Keratinocyte (primary cell): ENCODE measurements around the gene AEN. TPM values are rescaled to one million over a fixed set of nuclear protein-coding genes. Genes with fewer than 3 reads are reported as not detected.
A peak's percentile ranks its signal among the peaks of the same experiment; 100 is the strongest.

ENCODE experiments used
- DNase-seq: peaks from one replicate; pipeline ENCODE4 v3.0.0-alpha.2; 2011; ENCODE audit warnings: low read depth, missing footprints, low spot score
- FAIRE-seq: peaks from 2 replicates; lab custom pipeline; 2011; peaks lifted over from hg19 to GRCh38; lab: Jason Lieb, UNC
- H2AFZ ChIP-seq: 2 replicates; pipeline ENCODE4 v1.6.0; 2012; ENCODE audit warnings: low read length, control low read depth, inconsistent platforms; ENCODE audit not compliant: control insufficient read depth
- H3K27ac ChIP-seq: 2 replicates; pipeline ENCODE4 v1.5.1; 2011; ENCODE audit warnings: low read length; ENCODE audit not compliant: control insufficient read depth, insufficient read depth
- H3K27me3 ChIP-seq: 3 replicates; pipeline ENCODE4 v1.6.0; 2011; ENCODE audit warnings: low read length; ENCODE audit not compliant: control insufficient read depth, insufficient read depth; ENCODE audit errors: extremely low read depth
- H3K36me3 ChIP-seq, 2 experiments: 2 replicates in 1 of 2; 3 replicates in 1 of 2; pipeline ENCODE4 v1.5.1; 2011; ENCODE audit warnings: low read length in 2 of 2, mild to moderate bottlenecking in 1 of 2; ENCODE audit not compliant: control insufficient read depth in 2 of 2, insufficient read depth in 2 of 2; ENCODE audit errors: extremely low read depth in 1 of 2
- H3K4me1 ChIP-seq: 3 replicates; pipeline ENCODE4 v1.5.1; 2011; ENCODE audit warnings: low read length; ENCODE audit not compliant: control insufficient read depth, insufficient read depth; ENCODE audit errors: extremely low read depth
- H3K4me2 ChIP-seq: 3 replicates; pipeline ENCODE4 v1.6.0; 2011; ENCODE audit warnings: low read depth, low read length; ENCODE audit not compliant: control insufficient read depth, insufficient read depth; ENCODE audit errors: extremely low read depth
- H3K4me3 ChIP-seq, 3 experiments: fragments of 200-600 bp in 1 of 3; sonication (generic) in 1 of 3; 2 replicates in 2 of 3; 3 replicates in 1 of 3; pipeline ENCODE4 v1.5.1; 2011 to 2016; ENCODE audit warnings: low read length in 3 of 3, mild to moderate bottlenecking in 3 of 3, control low read depth in 2 of 3, inconsistent platforms in 1 of 3, low read depth in 1 of 3, mixed read lengths in 1 of 3, mixed run types in 1 of 3, moderate library complexity in 1 of 3; ENCODE audit not compliant: control insufficient read depth in 2 of 3, insufficient read depth in 2 of 3; ENCODE audit errors: extremely low read depth in 1 of 3
- H3K79me2 ChIP-seq: 2 replicates; pipeline ENCODE4 v1.6.0; 2012; ENCODE audit warnings: low read length; ENCODE audit not compliant: control insufficient read depth, insufficient read depth
- H3K9ac ChIP-seq: 3 replicates; pipeline ENCODE4 v1.6.0; 2011; ENCODE audit warnings: low read length; ENCODE audit not compliant: control insufficient read depth, insufficient read depth; ENCODE audit errors: extremely low read depth
- H3K9me1 ChIP-seq: 3 replicates; pipeline ENCODE4 v1.6.0; 2011; ENCODE audit warnings: low read length; ENCODE audit not compliant: control insufficient read depth, insufficient read depth; ENCODE audit errors: extremely low read depth
- H3K9me3 ChIP-seq: 2 replicates; pipeline ENCODE4 v1.5.1; 2012; ENCODE audit warnings: low read depth, low read length; ENCODE audit not compliant: control insufficient read depth
- H4K20me1 ChIP-seq: 3 replicates; pipeline ENCODE4 v1.6.0; 2011; ENCODE audit warnings: low read length; ENCODE audit not compliant: control insufficient read depth, insufficient read depth; ENCODE audit errors: extremely low read depth
- EZH2 ChIP-seq: IDR thresholded peaks from one replicate; pipeline ENCODE4 v1.6.1; 2012; ENCODE audit warnings: inconsistent platforms, mild to moderate bottlenecking, low read length, moderate library complexity
- dilution Hi-C: fragments of 300-500 bp; cut with MboI; formaldehyde crosslinking; loops from one replicate; pipeline ENCODE4 v1.7.0; 2020; ENCODE audit warnings: low sequenced_read_pairs; ENCODE audit not compliant: extremely low pct_ligation_motif_present
- polyA plus RNA-seq, 5 experiments: library from polyadenylated mRNA; depleted of rRNA in 3 of 5; stranded (reverse) in 3 of 5; stranded (forward) in 1 of 5; unstranded in 1 of 5; fragments of >200 nt; gene quantifications; 1 replicate in 1 of 5; 2 replicates in 3 of 5; 3 replicates in 1 of 5; pipeline versions ENCODE4 v1.2.1 to v1.2.3, GENCODE V29; 2011 to 2012; ENCODE audit warnings: missing spikeins in 2 of 5, low read depth in 1 of 5, low replicate concordance in 1 of 5
- TF ChIP-seq, protein P1 (sequence below), 3 experiments: IDR thresholded peaks in 1 of 3; conservative IDR thresholded peaks in 1 of 3; optimal IDR thresholded peaks in 1 of 3; 2 replicates in 2 of 3; 3 replicates in 1 of 3; pipeline versions ENCODE3 to v1.5.1; 2011; ENCODE audit warnings: low read length in 3 of 3, mild to moderate bottlenecking in 3 of 3, moderate library complexity in 2 of 3, control low read depth in 1 of 3, inconsistent platforms in 1 of 3; ENCODE audit not compliant: insufficient read depth in 2 of 3; ENCODE audit errors: extremely low read depth in 1 of 3

AEN gene
- polyA plus RNA-seq, 1 donor (not counting 4 experiments of a cell fraction or from before 2014, with no cell fraction given), result 27.5 TPM

DNA sequence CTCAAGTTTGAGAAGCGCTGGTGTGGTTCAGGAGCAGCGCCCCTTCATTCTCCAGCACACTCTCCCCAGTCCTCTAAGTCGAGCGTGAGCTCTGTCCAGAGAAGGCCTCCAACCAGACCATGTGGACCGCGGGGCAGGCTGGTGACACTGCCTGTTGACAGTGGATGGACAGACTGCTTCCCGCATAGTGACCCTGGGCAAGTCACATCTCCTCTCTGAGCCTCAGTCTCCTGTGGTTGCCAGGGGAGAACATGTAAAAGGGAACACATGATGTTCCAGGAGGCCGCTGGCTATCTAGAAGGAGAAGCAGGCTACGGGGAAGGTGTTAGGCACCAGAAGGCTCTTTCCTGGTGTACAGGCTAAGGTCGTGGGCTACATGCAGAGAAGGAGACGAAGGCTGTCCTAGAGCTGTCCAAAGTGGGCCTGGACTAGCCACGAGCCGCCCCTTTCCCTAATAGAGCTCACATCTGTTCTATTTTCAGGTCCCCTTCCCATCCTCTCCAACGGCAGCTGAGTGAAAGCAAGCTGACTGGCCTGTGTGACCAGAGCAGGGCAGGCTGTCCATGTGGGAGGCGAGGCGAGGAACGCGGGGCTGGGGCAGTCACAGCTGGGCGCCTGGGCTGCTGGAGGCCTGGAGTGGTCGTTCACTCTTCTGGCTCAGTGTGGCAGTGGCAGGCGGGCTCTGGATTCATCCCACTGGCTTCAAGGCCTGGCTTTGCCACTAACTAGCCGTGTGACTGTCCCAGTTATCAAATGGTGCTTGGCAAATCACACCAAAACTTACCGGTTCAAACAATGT is 28.8 kb downstream of the AEN start:
- peaks cover 42% of the 10 kb centered on the region for H3K4me1 ChIP-seq
- no peak overlapping the region for H3K4me2 ChIP-seq
- H4K20me1 ChIP-seq, result no peaks in the 10 kb centered on the region
- no peaks in the 10 kb centered on the region for H3K79me2 ChIP-seq
- no peaks in the 10 kb centered on the region for H3K36me3 ChIP-seq
- peak overlapping the region; percentile 57 for H3K27ac ChIP-seq
- no peak overlapping the region for H3K4me3 ChIP-seq
- no peaks in the 10 kb centered on the region for H3K9me3 ChIP-seq
- TF ChIP-seq EZH2, result no peak
- TF ChIP-seq, protein P1, sequence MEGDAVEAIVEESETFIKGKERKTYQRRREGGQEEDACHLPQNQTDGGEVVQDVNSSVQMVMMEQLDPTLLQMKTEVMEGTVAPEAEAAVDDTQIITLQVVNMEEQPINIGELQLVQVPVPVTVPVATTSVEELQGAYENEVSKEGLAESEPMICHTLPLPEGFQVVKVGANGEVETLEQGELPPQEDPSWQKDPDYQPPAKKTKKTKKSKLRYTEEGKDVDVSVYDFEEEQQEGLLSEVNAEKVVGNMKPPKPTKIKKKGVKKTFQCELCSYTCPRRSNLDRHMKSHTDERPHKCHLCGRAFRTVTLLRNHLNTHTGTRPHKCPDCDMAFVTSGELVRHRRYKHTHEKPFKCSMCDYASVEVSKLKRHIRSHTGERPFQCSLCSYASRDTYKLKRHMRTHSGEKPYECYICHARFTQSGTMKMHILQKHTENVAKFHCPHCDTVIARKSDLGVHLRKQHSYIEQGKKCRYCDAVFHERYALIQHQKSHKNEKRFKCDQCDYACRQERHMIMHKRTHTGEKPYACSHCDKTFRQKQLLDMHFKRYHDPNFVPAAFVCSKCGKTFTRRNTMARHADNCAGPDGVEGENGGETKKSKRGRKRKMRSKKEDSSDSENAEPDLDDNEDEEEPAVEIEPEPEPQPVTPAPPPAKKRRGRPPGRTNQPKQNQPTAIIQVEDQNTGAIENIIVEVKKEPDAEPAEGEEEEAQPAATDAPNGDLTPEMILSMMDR (optimal IDR thresholded peaks at IDR 0.05 in 1 of 3, IDR thresholded peaks at IDR 0.05 in 1 of 3, conservative IDR thresholded peaks at IDR 0.05 in 1 of 3; ENCODE audit: extremely low read depth in 1 of 3, insufficient read depth in 2 of 3, low read length in 3 of 3), result no peak
- H2AFZ ChIP-seq, result no peak overlapping the region
- no peaks in the 10 kb centered on the region for H3K9me1 ChIP-seq
- DNase-seq (no peak), FAIRE-seq (no peak)
- peak overlapping the region; percentile 36 for H3K9ac ChIP-seq
- H3K27me3 ChIP-seq, result no peaks in the 10 kb centered on the region
- dilution Hi-C loops, result no loop called here

DNA sequence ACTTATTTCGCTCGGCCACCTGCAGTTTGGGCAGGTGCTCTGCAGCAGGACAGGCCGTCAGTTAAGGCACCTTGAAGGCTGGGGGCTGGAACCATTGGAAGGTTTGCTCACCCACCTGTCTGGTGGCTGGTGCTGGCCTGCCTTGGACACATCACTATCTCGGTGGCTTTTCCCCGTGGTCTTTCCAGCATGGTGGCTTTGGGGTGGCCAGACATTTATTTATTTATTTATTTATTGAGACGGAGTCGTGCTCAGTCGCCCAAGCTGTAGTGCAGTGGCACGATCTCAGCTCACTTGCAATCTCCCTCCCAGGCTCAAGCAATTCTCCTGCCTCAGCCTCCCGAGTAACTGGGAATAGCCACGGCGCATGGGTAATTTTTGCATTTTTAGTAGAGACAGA is 29.4 kb downstream of the AEN start:
- Histone ChIP-seq H3K4me3 (no peak overlapping the region), H3K9ac (no peak overlapping the region), H3K27me3 (no peaks in the 10 kb centered on the region), H3K4me2 (no peak overlapping the region), H3K79me2 (no peaks in the 10 kb centered on the region), H3K9me3 (no peaks in the 10 kb centered on the region), H4K20me1 (no peaks in the 10 kb centered on the region), H3K36me3 (no peaks in the 10 kb centered on the region), H3K9me1 (no peaks in the 10 kb centered on the region), H3K27ac (no peak overlapping the region), H3K4me1 (peaks cover 42% of the 10 kb centered on the region), H2AFZ (no peak overlapping the region)
- no peak for FAIRE-seq
- dilution Hi-C loops, result no loop called here
- no peak for TF ChIP-seq EZH2
- TF ChIP-seq, protein P1 (optimal IDR thresholded peaks at IDR 0.05 in 1 of 3, IDR thresholded peaks at IDR 0.05 in 1 of 3, conservative IDR thresholded peaks at IDR 0.05 in 1 of 3; ENCODE audit: extremely low read depth in 1 of 3, insufficient read depth in 2 of 3, low read length in 3 of 3), result no peak
- no peak for DNase-seq
